Muscle layer of duodenum (tissue), 2 donors: ENCODE data around the gene CLDN9.

Source experiments
- H3K27ac ChIP-seq: one replicate; pipeline ENCODE4 v1.7.0; 2013; ENCODE audit warnings: mild to moderate bottlenecking, low read length
- H3K27me3 ChIP-seq: one replicate; pipeline ENCODE4 v1.7.0; 2013; ENCODE audit warnings: low read depth, mild to moderate bottlenecking, control low read depth, low read length
- H3K36me3 ChIP-seq, 2 donors: one replicate each; pipeline ENCODE4 v1.7.0; 2013; ENCODE audit warnings: low read length in 2 of 2, control low read depth in 1 of 2, mild to moderate bottlenecking in 1 of 2; ENCODE audit not compliant: insufficient read depth in 2 of 2, control insufficient read depth in 1 of 2
- H3K4me1 ChIP-seq, 2 donors: one replicate each; pipeline ENCODE4 v1.7.0; 2013; ENCODE audit warnings: low read length in 2 of 2, mild to moderate bottlenecking in 2 of 2, control low read depth in 1 of 2, moderate library complexity in 1 of 2; ENCODE audit not compliant: insufficient read depth in 2 of 2, control insufficient read depth in 1 of 2
- H3K4me3 ChIP-seq, 2 donors: one replicate each; pipeline ENCODE4 v1.7.0; 2013; ENCODE audit warnings: low read length in 2 of 2, low read depth in 1 of 2, mild to moderate bottlenecking in 1 of 2
- H3K9me3 ChIP-seq, 2 donors: one replicate each; pipeline ENCODE4 v1.7.0; 2013; ENCODE audit warnings: low read length in 2 of 2, control low read depth in 1 of 2, mild to moderate bottlenecking in 1 of 2; ENCODE audit not compliant: control insufficient read depth in 1 of 2
- donor health status: healthy.

The CLDN9 gene

GRCh38 chr16:2976201-2976600 lies 36.5 kb upstream of the CLDN9 start:
- no peaks in the 10 kb centered on the region for H3K36me3 ChIP-seq
- peaks cover 0 to 15% of the 10 kb centered on the region in 2 donors for H3K4me1 ChIP-seq
- no peaks in the 10 kb centered on the region for H3K9me3 ChIP-seq
- no peak overlapping the region for H3K27ac ChIP-seq
- H3K27me3 ChIP-seq: peaks cover 5% of the 10 kb centered on the region
- no peak overlapping the region for H3K4me3 ChIP-seq

GRCh38 chr16:2976673-2977072 lies 36.0 kb upstream of the CLDN9 start:
- Histone ChIP-seq H3K36me3 (no peaks in the 10 kb centered on the region), H3K27me3 (peaks cover 5% of the 10 kb centered on the region), H3K4me3 (no peak overlapping the region), H3K27ac (no peak overlapping the region), H3K4me1 (peaks cover 0 to 17% of the 10 kb centered on the region in 2 donors), H3K9me3 (no peaks in the 10 kb centered on the region)

DNA sequence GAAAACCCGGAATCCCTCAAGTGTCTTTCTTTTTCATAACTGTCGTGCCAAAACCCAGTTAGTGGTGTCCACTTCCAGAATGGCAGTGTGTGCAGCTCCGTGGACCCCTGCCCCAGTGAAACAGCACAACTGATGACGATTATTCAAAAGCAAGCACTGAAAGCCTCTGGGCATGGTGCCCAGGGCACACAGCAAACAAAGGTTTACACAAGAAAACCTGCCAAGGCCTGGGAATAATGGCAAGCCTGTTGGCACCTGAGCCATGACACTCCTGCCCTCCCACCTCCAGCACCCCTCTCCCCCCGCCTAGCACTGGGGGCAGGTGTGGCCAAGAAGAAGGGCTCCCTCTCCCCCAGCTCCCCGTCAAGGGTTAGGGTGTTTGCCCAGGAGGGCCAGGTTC lies 35.3 kb upstream of the CLDN9 start:
- Histone ChIP-seq H3K4me1 (peaks cover 0 to 17% of the 10 kb centered on the region in 2 donors), H3K9me3 (no peaks in the 10 kb centered on the region), H3K4me3 (no peak overlapping the region), H3K27ac (no peak overlapping the region), H3K36me3 (no peaks in the 10 kb centered on the region), H3K27me3 (peaks cover 5% of the 10 kb centered on the region)

- no peaks in the 10 kb centered on the region for H3K9me3 ChIP-seq
- H3K27me3 ChIP-seq: peaks cover 5% of the 10 kb centered on the region
- no peak overlapping the region for H3K27ac ChIP-seq
- no peaks in the 10 kb centered on the region for H3K36me3 ChIP-seq
- H3K4me3 ChIP-seq: peak overlapping the region; percentile 26 to 81
- peaks cover 0 to 24% of the 10 kb centered on the region in 2 donors for H3K4me1 ChIP-seq
These were observed 33.0 kb upstream of the CLDN9 start for GRCh38 chr16:2979669-2980226.

GRCh38 chr16:2980227-2981176 lies 32.2 kb upstream of the CLDN9 start, which contains the start of gene PKMYT1:
PKMYT1 (minus strand) TSS chr16:2980446; CDS start chr16:2979657, 789 bp downstream.
- Histone ChIP-seq H3K4me3 (peak within 1 kb of the TSS; percentile 70 to 81), H3K27ac (peak within 1 kb of the TSS; percentile 45)

DNA sequence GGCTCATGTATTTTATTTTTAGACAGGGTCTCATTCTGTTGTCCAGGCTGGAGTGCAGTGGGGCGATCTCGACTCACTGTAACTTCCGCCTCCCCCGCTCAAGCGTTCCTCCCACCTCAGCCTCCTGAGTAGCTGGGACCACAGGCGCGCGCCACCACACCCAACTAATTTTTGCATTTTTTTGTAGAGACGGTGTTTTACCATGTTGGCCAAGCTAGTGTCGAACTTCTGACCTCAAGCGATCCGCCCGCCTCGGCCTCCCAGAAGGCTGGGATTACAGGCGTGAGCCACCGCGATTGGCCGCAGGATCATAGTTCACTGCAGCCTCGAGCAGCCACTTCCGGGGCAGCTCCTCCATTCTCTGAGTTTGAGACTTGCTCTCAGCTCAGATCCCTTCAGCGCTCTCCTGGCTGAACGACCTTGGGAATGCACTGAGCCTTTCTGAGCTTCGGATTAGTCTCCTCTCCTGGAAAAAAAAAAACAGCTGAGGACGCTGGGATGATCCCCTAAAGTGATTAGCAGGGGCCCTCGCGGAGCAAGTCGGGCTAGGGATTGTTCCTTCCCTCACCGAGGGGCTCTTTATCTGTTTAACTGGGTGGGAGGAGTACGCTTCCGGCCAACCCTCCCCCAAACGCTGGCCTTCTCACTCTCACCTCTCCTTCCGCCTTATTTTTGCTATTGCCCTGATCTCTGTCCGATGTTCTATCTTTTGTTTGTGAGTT lies 31.4 kb upstream of the CLDN9 start:
- Histone ChIP-seq H3K9me3 (no peaks in the 10 kb centered on the region), H3K36me3 (no peaks in the 10 kb centered on the region), H3K27me3 (peaks cover 5% of the 10 kb centered on the region), H3K4me3 (peak overlapping the region in 1 of 2 donors; percentile 81), H3K4me1 (peaks cover 0 to 24% of the 10 kb centered on the region in 2 donors), H3K27ac (no peak overlapping the region)

More at GRCh38 chr16:2980227-2981176, 32.2 kb upstream of the CLDN9 start, which contains the start of gene PKMYT1:
- no peaks in the 10 kb centered on the region for H3K9me3 ChIP-seq
- peaks cover 5% of the 10 kb centered on the region for H3K27me3 ChIP-seq
- H3K4me1 ChIP-seq: peaks cover 0 to 24% of the 10 kb centered on the region in 2 donors
- no peaks in the 10 kb centered on the region for H3K36me3 ChIP-seq

DNA sequence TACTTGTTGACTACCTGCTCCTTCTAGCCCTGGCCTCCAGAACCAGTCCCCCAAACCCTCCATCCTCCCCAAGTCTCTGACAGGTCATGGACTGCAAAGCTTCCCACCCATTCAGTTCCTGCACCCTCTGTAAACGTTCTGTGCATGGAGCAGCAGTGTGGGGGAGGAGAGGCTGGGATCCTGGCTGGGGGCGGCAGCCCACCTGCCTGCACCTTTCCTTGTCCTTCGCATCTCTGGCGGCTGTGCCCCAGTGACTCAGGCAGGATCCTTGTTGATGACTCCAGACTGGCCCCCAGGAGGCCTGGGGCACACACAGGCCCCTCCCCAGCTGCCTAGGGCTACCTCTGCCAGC lies 30.8 kb upstream of the CLDN9 start:
- Histone ChIP-seq H3K9me3 (no peaks in the 10 kb centered on the region), H3K27me3 (peaks cover 5% of the 10 kb centered on the region), H3K4me1 (peaks cover 0 to 24% of the 10 kb centered on the region in 2 donors), H3K36me3 (no peaks in the 10 kb centered on the region), H3K4me3 (no peak overlapping the region), H3K27ac (no peak overlapping the region)

DNA sequence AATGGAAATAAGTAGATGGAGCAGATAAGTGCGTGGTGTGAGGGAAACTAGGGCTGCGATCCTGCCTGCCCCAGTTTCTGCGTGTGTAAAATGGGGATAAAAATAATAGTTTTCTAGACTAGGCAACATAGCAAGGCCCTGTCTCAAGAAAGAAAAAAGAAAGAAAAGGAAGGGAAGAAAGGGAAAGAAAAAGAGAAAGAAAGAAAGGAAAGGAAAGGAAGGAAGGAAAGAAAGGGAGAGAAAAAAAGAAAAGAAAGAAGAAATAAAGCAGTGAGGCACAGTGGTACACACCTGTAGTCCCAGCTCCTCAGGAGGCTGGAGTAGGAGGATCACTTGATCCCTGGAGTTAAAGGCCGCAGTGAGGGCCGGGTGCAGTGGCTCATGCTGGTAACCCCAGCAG lies 30.3 kb upstream of the CLDN9 start:
- Histone ChIP-seq H3K4me1 (peaks cover 0 to 24% of the 10 kb centered on the region in 2 donors), H3K36me3 (no peaks in the 10 kb centered on the region), H3K27me3 (peaks cover 5% of the 10 kb centered on the region)

GRCh38 chr16:2983706-2984136 lies 29.0 kb upstream of the CLDN9 start:
- H3K4me1 ChIP-seq: peaks cover 0 to 24% of the 10 kb centered on the region in 2 donors
- H3K27me3 ChIP-seq: peaks cover 5% of the 10 kb centered on the region
- H3K36me3 ChIP-seq: no peaks in the 10 kb centered on the region
- H3K9me3 ChIP-seq: no peaks in the 10 kb centered on the region
- H3K27ac ChIP-seq: no peak overlapping the region
- H3K4me3 ChIP-seq: no peak overlapping the region

More for the DNA sequence above, 30.3 kb upstream of the CLDN9 start:
- Histone ChIP-seq H3K9me3 (no peaks in the 10 kb centered on the region), H3K27ac (no peak overlapping the region), H3K4me3 (no peak overlapping the region)

- Histone ChIP-seq H3K36me3 (no peaks in the 10 kb centered on the region), H3K27ac (no peak overlapping the region), H3K4me3 (no peak overlapping the region), H3K4me1 (peaks cover 0 to 16% of the 10 kb centered on the region in 2 donors), H3K9me3 (no peaks in the 10 kb centered on the region), H3K27me3 (no peaks in the 10 kb centered on the region)
These were observed 27.3 kb upstream of the CLDN9 start for GRCh38 chr16:2985462-2985861.

DNA sequence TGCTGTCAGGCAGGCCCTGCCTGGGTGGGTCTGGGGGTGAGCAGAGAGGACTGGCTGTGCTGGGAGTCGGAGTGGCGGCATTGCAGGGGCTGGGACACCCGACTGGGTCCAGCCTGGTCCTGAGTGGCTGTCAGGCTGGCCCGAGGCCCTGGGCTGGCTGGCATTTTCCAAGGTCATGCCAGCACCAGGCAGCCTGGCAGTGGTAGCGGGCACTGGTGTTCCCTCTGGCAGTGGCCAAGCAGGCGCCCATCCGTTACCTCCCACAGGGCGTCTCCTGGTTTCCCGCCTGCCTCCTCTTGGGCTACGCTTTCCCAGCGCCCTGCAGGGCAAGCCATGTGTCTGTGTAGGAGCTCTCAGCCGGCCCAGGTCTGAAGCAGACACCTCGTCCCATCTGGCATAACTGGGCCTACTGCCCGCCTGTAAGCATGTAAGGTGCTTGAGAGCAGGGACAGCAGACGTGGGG lies 26.8 kb upstream of the CLDN9 start:
- no peaks in the 10 kb centered on the region for H3K36me3 ChIP-seq
- no peak overlapping the region for H3K4me3 ChIP-seq
- peaks cover 0 to 12% of the 10 kb centered on the region in 2 donors for H3K4me1 ChIP-seq
- H3K9me3 ChIP-seq: no peaks in the 10 kb centered on the region
- H3K27me3 ChIP-seq: no peaks in the 10 kb centered on the region
- H3K27ac ChIP-seq: no peak overlapping the region
